GM10266 (cell line): Measurements from ENCODE around the gene TMA16.

ENCODE experiments used
- DNase-seq: peaks from one replicate; pipeline ENCODE4 v3.0.0; 2012; ENCODE audit errors: extremely low spot score
- CTCF ChIP-seq: IDR thresholded peaks from 2 replicates; pipeline ENCODE4 v1.5.1; 2012; ENCODE audit warnings: mild to moderate bottlenecking, low read depth; ENCODE audit not compliant: control insufficient read depth, insufficient read depth; ENCODE audit errors: missing control alignments

The TMA16 gene

GRCh38 chr4:163473130-163473529 lies 21.4 kb upstream of the TMA16 start:
- no peak for DNase-seq
- no peak for TF ChIP-seq CTCF

- no peak for TF ChIP-seq CTCF
- no peak for DNase-seq
Observed at GRCh38 chr4:163473576-163473975, 20.9 kb upstream of the TMA16 start, which contains the start of gene TKTL2. Gene TKTL2, minus strand, starts transcription at chr4:163473754. Its CDS starts 20 bp downstream, at chr4:163473734.

- DNase-seq = no peak
- no peak for TF ChIP-seq CTCF
Observed at GRCh38 chr4:163474027-163474426, 20.5 kb upstream of the TMA16 start.

GRCh38 chr4:163476761-163477438 lies 17.6 kb upstream of the TMA16 start:
- no peak for TF ChIP-seq CTCF

GRCh38 chr4:163482190-163482589 lies 12.3 kb upstream of the TMA16 start:
- TF ChIP-seq CTCF = no peak
- DNase-seq = no peak

More at GRCh38 chr4:163476761-163477438, 17.6 kb upstream of the TMA16 start:
- DNase-seq = no peak

GRCh38 chr4:163484906-163485305 lies 9.6 kb upstream of the TMA16 start:
- peak; percentile 36 for DNase-seq

More at GRCh38 chr4:163484906-163485305, 9.6 kb upstream of the TMA16 start:
- peak; percentile 62 for TF ChIP-seq CTCF
